GM21825 (cell line): ENCODE data around the gene SLC6A6.

Source experiments
- ATAC-seq: cut with Tn5 transposase; IDR thresholded peaks from one replicate; pipeline ENCODE4 v1.9.1; 2021; ENCODE audit warnings: mild to moderate bottlenecking, moderate library complexity; ENCODE audit not compliant: unreplicated experiment

SLC6A6 gene

DNA sequence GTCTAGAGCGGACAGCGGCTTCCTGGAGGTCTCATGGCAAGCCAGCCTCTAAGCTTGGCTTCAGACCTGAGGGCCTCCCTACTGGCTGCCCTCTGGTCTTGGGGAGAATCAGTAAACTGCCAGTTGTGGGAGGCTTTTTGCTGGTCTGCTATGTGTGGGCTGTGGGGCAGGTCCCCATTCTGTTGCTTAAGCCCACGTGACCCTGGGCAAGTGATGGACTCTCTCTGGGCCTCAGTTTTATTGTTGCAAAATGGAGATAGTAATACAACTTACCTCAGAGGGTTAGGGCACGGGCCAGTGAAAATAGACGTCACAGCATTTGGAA, 61.7 kb downstream of the SLC6A6 start:
- no peak for ATAC-seq

GRCh38 chr3:14464521-14464920, 62.1 kb downstream of the SLC6A6 start:
- ATAC-seq = no peak

DNA sequence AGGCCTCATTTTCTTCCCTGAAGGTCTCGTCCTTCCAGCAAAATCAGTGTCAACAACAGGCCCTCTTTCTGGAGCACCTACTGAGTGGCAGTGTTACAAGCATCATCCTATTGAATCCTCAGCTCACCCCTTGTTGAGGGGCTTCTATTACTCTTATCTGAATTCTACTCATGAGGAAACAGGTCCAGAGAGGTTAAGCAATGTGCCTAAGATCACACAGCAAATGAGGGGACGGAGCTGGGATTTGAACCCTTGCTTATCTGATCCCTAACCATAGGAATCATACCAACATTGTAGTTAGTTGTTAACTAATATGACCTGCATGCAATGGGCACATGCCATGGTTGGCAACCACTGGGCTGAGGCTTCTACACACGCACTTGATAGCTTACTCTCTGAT, 63.0 kb downstream of the SLC6A6 start:
- ATAC-seq = no peak

GRCh38 chr3:14466179-14466903, 63.9 kb downstream of the SLC6A6 start:
- ATAC-seq = no peak

- ATAC-seq = no peak
Observed at GRCh38 chr3:14467814-14468620, 65.6 kb downstream of the SLC6A6 start.

GRCh38 chr3:14468621-14468981, 66.2 kb downstream of the SLC6A6 start:
- ATAC-seq = no peak

DNA sequence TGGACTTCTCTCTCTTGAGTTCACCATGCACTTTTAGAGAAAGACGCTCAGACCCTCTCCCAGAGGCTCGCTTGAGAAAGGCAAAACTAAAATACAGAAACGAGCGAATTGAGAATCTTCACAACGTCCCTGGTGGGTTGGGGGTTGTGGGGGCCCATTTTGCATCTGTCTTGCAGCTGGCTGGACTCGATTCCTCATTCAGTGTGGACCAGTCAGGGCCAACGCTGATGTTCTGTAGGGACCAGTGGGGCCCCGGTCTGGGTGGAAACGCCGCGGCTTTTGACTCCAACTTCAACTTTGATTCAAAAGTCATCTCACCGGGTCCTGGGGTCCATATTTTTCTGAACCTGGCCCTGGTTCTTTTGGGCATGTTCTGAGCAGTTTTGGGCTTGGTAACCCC, 68.1 kb downstream of the SLC6A6 start:
- ATAC-seq = no peak

DNA sequence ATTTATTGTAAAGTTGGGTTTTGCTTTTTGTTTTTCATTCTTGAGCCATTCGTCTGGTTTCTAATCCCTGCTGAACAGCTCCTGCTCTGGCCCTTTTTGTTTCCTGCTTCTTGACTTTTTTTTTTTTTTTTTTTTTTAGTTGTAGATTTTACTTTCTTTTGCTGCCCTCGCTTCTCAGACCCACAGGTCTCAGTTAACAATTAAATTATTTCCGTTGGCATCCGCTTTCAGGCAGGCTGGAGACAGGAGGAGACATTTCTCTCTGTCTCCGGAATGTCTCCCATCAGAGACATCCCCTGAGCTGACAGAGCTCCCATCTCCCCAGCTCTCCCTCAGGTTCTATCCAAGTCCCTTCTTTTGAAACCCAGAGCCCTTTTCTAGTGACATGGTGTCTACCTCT, 68.6 kb downstream of the SLC6A6 start:
- ATAC-seq = no peak

DNA sequence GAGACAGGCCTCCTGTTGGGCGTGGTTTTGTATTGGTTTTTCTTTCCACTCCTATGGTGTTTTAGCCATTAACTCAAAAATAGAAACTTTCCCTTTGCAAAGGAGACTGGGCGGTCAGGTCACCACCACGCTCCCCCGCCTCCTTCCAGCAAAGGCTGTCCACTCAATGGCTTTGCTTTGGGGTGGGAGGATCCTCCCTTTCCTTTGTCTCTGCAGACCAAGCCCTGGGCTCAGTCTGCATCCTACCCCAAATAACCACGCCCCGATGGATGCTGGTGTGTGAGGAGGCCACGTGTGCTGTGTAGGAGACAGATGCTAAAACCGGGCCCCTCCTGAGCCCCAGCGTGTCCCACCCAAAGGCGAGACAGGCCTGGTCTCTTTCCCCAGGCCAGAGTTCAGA, 69.3 kb downstream of the SLC6A6 start:
- no peak for ATAC-seq

- ATAC-seq = no peak
Observed at GRCh38 chr3:14472471-14473351, 70.3 kb downstream of the SLC6A6 start.

DNA sequence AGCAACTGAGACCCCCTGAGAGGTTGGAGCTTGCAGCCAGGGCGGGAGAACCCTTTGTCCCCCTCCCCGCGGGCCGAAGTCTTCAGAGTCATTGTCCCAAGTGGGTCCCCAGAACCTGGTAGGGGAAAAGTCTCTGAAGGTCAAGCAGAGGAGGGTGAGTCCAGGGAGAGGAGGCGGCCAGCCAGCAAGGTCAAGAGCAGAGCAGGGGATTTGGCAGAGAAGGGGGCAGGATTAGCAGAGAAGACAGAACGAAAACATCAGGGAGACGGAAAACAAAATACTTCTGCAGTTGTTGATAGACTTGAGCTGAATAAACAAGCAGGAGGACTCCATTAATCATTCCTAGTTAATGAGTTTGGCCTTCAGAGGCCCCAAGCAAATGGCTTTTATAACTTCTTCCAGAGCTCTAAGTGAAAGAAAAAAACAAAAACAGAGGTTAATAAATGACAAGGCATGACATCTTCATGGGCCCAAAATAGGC, 71.0 kb downstream of the SLC6A6 start:
- no peak for ATAC-seq

DNA sequence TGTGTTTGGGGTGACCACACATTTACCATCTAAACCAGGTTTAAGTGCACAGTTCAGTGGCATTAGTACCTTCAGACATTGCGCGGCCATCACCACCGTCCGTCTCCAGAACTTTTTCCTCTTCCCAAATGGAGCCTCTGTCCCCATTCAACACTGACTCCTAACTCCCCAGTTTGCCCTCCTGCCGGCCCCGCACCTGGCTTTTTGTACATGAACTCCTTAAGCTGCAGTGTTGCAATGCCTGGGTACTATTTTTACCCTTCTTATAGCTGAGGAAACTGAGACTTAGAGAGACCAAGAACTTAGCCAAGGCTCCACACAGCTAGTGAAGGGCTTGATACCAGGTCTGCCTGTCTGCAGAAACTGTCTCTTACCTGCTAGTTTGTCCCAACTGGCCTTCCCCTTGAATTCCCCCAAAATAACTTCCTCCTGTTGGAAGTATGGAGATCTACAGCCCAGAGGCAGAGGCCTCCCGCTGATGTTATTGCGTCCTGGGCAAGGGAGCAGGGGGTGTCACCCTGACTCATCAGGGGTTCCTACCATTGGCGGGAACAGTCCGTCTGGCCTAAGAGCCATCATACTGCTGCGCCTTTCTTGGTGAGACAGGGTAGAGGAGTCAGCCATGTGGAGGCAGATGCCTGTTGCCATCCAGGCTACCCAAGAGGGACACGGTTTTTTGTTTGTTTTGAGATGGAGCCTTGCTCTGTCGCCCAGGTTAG, 72.1 kb downstream of the SLC6A6 start:
- no peak for ATAC-seq

DNA sequence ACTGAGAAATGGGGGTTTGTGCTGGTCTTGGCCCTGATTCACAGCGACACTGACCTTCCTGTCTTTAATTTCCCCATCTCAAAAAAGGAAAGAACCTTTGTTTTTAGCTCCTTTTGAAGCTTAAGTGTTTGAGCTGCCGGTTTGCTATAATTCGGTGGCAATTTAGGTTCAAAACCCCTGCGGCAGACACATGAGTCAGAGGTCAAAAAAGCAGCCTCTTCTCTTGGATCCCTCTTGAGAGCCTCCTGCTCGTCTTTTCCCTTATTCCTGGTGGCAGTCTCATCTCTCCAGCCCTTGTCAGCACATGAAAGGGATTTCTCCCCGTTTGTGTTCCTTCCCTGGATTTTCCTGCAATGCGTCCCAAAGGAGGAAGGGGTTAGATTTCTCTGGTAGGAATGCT, 73.2 kb downstream of the SLC6A6 start:
- ATAC-seq = no peak

DNA sequence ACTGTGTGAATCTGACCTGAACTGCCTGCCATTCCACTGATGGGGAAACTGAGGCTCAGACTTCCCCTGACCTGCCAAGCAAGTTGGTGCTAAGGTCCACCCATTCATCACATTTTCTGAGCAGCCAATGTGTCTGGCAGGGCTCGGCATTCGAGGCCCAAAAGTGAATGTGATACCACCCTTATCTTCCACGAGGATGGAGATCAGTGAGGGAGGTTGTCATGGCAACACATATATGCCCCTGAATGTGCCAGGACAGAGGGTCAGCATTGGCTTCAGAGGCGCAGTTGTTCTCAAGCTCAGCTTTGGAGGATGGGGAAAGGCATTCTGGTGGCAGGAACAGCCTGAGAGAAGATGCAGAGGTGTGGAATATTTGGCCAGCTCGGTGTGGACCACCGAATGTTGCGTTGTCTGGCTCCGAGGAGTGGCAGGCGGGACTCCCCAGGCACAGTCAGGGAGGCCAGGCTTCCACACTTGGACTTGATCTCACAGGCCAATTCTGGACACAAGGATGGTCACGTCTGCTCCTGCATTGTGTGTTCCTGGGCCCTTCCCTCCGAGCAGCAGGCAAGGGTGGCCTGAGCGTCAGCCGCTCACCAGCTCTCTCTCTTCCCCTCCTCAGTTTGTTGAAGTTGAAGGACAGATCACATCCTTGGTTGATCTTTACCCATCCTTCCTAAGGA, 74.3 kb downstream of the SLC6A6 start:
- ATAC-seq = no peak

- ATAC-seq = no peak
Observed at GRCh38 chr3:14477311-14477935, 75.0 kb downstream of the SLC6A6 start.

- ATAC-seq = no peak
Observed at GRCh38 chr3:14478956-14479550, 76.6 kb downstream of the SLC6A6 start.

GRCh38 chr3:14479591-14479990, 77.2 kb downstream of the SLC6A6 start:
- no peak for ATAC-seq

GRCh38 chr3:14480207-14481017, 78.0 kb downstream of the SLC6A6 start:
- ATAC-seq = no peak
